ENCODE measurements around the gene UNC5A. TPM values are rescaled to one million over a fixed set of nuclear protein-coding genes. Genes with fewer than 3 reads are reported as not detected.

The UNC5A gene
- total RNA-seq, 1 donor from 2014 or later, result 0.22 TPM

Other genes with a start within 250 kb of the UNC5A start
- 0.50 TPM for gene GPRIN1, start 200.4 kb upstream of the UNC5A start, total RNA-seq
- gene SNCB, start 180.0 kb upstream of the UNC5A start, total RNA-seq, result not detected
- not detected for gene EIF4E1B, start 179.9 kb upstream of the UNC5A start, total RNA-seq
- 31.7 TPM for gene TSPAN17, start 163.1 kb upstream of the UNC5A start, total RNA-seq
- gene HK3, start 88.8 kb downstream of the UNC5A start, total RNA-seq, result 3.7 TPM
- gene UIMC1, start 196.2 kb downstream of the UNC5A start, total RNA-seq, result 32.9 TPM
- 8.3 TPM for gene ZNF346, start 212.1 kb downstream of the UNC5A start, total RNA-seq

Data from left ventricle myocardium superior (tissue), 1 donor.